SK-N-SH (cell line): ENCODE data around the gene STK39. TPM values are rescaled to one million over a fixed set of nuclear protein-coding genes. Genes with fewer than 3 reads are reported as not detected.

Experiments
- CTCF ChIA-PET: fragments of 300-600, 350-600 bp; formaldehyde crosslinking; extraction: SDS; loops from one replicate; lab custom pipeline; 2021; lab: Yijun Ruan, JAX
- POLR2A ChIA-PET: fragments of 350-600 bp; sonication (Branson Sonifier 250); formaldehyde crosslinking; extraction: SDS; loops from one replicate; lab custom pipeline; 2020; ENCODE audit warnings: antibody characterized with exemption, inconsistent platforms; lab: Yijun Ruan, JAX
- DNase-seq: peaks from one replicate; pipeline ENCODE4 v3.0.0; 2012
- H2AFZ ChIP-seq: fragments of 200-600 bp; sonication (generic); 2 replicates; pipeline ENCODE4 v1.8.1; 2016; ENCODE audit warnings: antibody characterized with exemption, mild to moderate bottlenecking, low read depth
- H3F3A ChIP-seq: fragments of 200-600 bp; sonication (generic); replicated peaks from 2 replicates; pipeline ENCODE3; 2016; ENCODE audit warnings: antibody characterized with exemption, mild to moderate bottlenecking; ENCODE audit not compliant: insufficient read depth
- H3K27ac ChIP-seq, 2 experiments: fragments of 200-500 bp in 1 of 2; fragments of 200-600 bp in 1 of 2; sonication (Bioruptor generic) in 1 of 2; sonication (generic), shearing (Covaris generic) in 1 of 2; 2 replicates each; pipeline versions ENCODE4 v1.5.1 to v1.6.1; 2014 to 2016; ENCODE audit warnings: low read depth in 2 of 2, inconsistent platforms in 1 of 2, low read length in 1 of 2, mild to moderate bottlenecking in 1 of 2, mixed read lengths in 1 of 2
- H3K27me3 ChIP-seq: fragments of 200-600 bp; sonication (generic), shearing (Covaris generic); 2 replicates; pipeline ENCODE4 v1.6.1; 2016; ENCODE audit warnings: mixed run types; ENCODE audit not compliant: insufficient read depth
- H3K36me3 ChIP-seq, 2 experiments: fragments of 200-500 bp in 1 of 2; fragments of 200-600 bp in 1 of 2; sonication (Bioruptor generic) in 1 of 2; sonication (generic) in 1 of 2; replicated peaks in 1 of 2; 2 replicates each; pipeline versions ENCODE3 to v1.5.1; 2014 to 2016; ENCODE audit warnings: low read length in 1 of 2, mild to moderate bottlenecking in 1 of 2; ENCODE audit not compliant: insufficient read depth in 2 of 2, control insufficient read depth in 1 of 2
- H3K4me1 ChIP-seq, 2 experiments: fragments of 200-500 bp in 1 of 2; fragments of 200-600 bp in 1 of 2; sonication (Bioruptor generic) in 1 of 2; sonication (generic), shearing (Covaris generic) in 1 of 2; 2 replicates each; pipeline versions ENCODE4 v1.5.1 to v1.6.1; 2014 to 2016; ENCODE audit warnings: low read depth in 1 of 2, low read length in 1 of 2, mixed run types in 1 of 2; ENCODE audit not compliant: insufficient read depth in 2 of 2, control insufficient read depth in 1 of 2
- H3K4me2 ChIP-seq: fragments of 200-600 bp; sonication (generic), shearing (Covaris generic); 2 replicates; pipeline ENCODE4 v1.6.1; 2017; ENCODE audit warnings: mixed run types
- H3K4me3 ChIP-seq, 2 experiments: fragments of 200-500 bp in 1 of 2; fragments of 200-600 bp in 1 of 2; sonication (Bioruptor generic) in 1 of 2; sonication (generic), shearing (Covaris generic) in 1 of 2; 2 replicates each; pipeline versions ENCODE4 v1.5.1 to v1.8.1; 2014 to 2016; ENCODE audit warnings: low read depth in 2 of 2, inconsistent platforms in 1 of 2, low read length in 1 of 2, mild to moderate bottlenecking in 1 of 2, mixed read lengths in 1 of 2, moderate library complexity in 1 of 2
- H3K79me2 ChIP-seq: fragments of 200-600 bp; sonication (generic); 2 replicates; pipeline ENCODE4 v1.8.1; 2017; ENCODE audit warnings: mild to moderate bottlenecking; ENCODE audit not compliant: insufficient read depth
- H3K9ac ChIP-seq: fragments of 200-600 bp; sonication (generic); 2 replicates; pipeline ENCODE4 v1.6.1; 2017; ENCODE audit warnings: mixed run types
- H3K9me2 ChIP-seq: fragments of 200-600 bp; sonication (generic); 2 replicates; pipeline ENCODE4 v1.6.1; 2017; ENCODE audit warnings: mixed run types
- H3K9me3 ChIP-seq: fragments of 200-600 bp; sonication (generic); 2 replicates; pipeline ENCODE4 v1.6.1; 2017; ENCODE audit warnings: mixed run types, mild to moderate bottlenecking, moderate library complexity
- H4K20me1 ChIP-seq: fragments of 200-600 bp; sonication (generic); 2 replicates; pipeline ENCODE4 v1.6.1; 2017; ENCODE audit warnings: mild to moderate bottlenecking, mixed run types; ENCODE audit not compliant: insufficient read depth
- ELF1 ChIP-seq: IDR thresholded peaks from 2 replicates; pipeline ENCODE4 v1.4.0; 2012
- EZH2phosphoT487 ChIP-seq: fragments of 200-600 bp; sonication (generic); IDR thresholded peaks from 2 replicates; pipeline ENCODE4 v1.6.1; 2017; ENCODE audit warnings: low read depth, mixed run types, mild to moderate bottlenecking, antibody characterized with exemption, moderate library complexity, borderline replicate concordance
- GATA2 ChIP-seq: sonication (generic); formaldehyde crosslinking; IDR thresholded peaks from 2 replicates; pipeline ENCODE4 v1.5.0; 2020; ENCODE audit warnings: mild to moderate bottlenecking, missing genetic modification reagents
- NFIC ChIP-seq: IDR thresholded peaks from 2 replicates; pipeline ENCODE4 v1.4.0; 2012; ENCODE audit warnings: borderline replicate concordance
- NRF1 ChIP-seq: IDR thresholded peaks from 2 replicates; pipeline ENCODE4 v1.6.1; 2012; ENCODE audit warnings: low read depth, mild to moderate bottlenecking, low read length
- TEAD4 ChIP-seq: IDR thresholded peaks from 2 replicates; pipeline ENCODE4 v1.4.0; 2012; ENCODE audit warnings: mild to moderate bottlenecking, borderline replicate concordance; ENCODE audit not compliant: insufficient read depth
- USF1 ChIP-seq: IDR thresholded peaks from 2 replicates; pipeline ENCODE4 v1.4.0; 2012; ENCODE audit warnings: low read depth, borderline replicate concordance
- ZBTB33 ChIP-seq: IDR thresholded peaks from 2 replicates; pipeline ENCODE4 v1.4.0; 2012; ENCODE audit warnings: low read depth, borderline replicate concordance
- WGBS: methylation state at CpG from one replicate; pipeline ENCODE4 v1.1.6; 2017; ENCODE audit warnings: low lambda C conversion rate; 5-methylcytosine and 5-hydroxymethylcytosine counted together
- polyA plus RNA-seq, 3 experiments: library from polyadenylated mRNA; depleted of rRNA; stranded (reverse); fragments of >200 nt; gene quantifications; 2 replicates each; pipeline ENCODE4 v1.2.3, GENCODE V29; 2012
- TF ChIP-seq, protein P1 (sequence below): fragments of 200-600 bp; sonication (generic); IDR thresholded peaks from 2 replicates; pipeline ENCODE4 v1.6.1; 2017; ENCODE audit warnings: antibody characterized with exemption, mild to moderate bottlenecking, moderate library complexity

The STK39 gene
- polyA plus RNA-seq, 1 of the 3 experiments (the other 2 are of a cell fraction): 9.6 TPM

DNA sequence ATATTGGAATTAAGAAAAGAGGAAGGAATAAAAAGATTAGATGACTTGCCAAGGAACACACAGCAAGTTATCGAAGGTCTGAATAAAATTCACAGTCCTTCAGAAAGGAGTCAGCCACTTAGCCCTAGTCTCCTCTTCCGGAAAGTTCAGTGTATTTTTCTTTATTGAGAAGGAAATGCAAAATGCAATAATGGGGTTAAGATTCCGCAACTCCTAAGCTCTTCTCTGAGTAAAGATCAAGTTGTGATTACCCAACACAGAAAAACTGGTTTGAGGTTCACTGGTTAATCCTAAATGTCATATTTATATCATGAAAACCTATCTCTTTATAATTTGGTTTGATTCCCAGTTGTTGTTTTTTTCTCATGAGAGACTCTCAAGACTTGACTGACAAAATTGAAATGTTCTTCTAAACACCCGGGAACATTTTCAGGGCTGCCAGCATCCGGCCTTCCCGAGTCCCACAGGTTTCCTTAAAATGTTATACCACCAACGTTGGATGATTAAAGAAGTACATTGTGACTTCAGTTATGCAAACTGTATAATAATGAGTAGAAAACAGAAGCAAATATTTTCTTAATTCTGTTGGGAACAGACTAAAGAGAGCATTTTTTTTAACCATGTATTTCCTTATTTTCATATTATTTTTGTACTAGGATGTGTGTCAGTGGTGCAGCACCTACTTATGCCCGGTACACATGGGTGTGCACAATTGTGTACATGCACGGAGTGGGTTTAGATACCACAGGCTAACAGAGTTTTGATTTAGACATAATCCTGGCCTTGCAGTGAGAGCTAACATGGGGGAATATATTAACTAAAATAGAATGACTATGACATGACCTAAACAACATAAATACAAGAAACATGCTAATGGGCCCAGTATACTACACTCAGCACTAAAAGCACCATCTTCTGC, 100.2 kb downstream of the STK39 start:
- H3K9ac ChIP-seq: no peak overlapping the region
- no peak overlapping the region for H2AFZ ChIP-seq
- no peaks in the 10 kb centered on the region for H4K20me1 ChIP-seq
- H3F3A ChIP-seq: no peaks in the 10 kb centered on the region
- DNase-seq: no peak
- H3K79me2 ChIP-seq: no peaks in the 10 kb centered on the region
- H3K27ac ChIP-seq: peak overlapping the region; percentile 29 to 92; a peak in 3 of 4 replicates
- no peaks in the 10 kb centered on the region for H3K9me2 ChIP-seq
- no peaks in the 10 kb centered on the region for H3K9me3 ChIP-seq
- TF ChIP-seq USF1: no peak
- no peak for TF ChIP-seq TEAD4
- TF ChIP-seq ELF1: no peak
- TF ChIP-seq EZH2phosphoT487: no peak
- TF ChIP-seq, protein P1, sequence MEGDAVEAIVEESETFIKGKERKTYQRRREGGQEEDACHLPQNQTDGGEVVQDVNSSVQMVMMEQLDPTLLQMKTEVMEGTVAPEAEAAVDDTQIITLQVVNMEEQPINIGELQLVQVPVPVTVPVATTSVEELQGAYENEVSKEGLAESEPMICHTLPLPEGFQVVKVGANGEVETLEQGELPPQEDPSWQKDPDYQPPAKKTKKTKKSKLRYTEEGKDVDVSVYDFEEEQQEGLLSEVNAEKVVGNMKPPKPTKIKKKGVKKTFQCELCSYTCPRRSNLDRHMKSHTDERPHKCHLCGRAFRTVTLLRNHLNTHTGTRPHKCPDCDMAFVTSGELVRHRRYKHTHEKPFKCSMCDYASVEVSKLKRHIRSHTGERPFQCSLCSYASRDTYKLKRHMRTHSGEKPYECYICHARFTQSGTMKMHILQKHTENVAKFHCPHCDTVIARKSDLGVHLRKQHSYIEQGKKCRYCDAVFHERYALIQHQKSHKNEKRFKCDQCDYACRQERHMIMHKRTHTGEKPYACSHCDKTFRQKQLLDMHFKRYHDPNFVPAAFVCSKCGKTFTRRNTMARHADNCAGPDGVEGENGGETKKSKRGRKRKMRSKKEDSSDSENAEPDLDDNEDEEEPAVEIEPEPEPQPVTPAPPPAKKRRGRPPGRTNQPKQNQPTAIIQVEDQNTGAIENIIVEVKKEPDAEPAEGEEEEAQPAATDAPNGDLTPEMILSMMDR: no peak
- TF ChIP-seq NFIC: no peak
- no peak for TF ChIP-seq GATA2 (CRISPR knock-in tag)
- TF ChIP-seq ZBTB33: no peak
- TF ChIP-seq NRF1: no peak
- ChIA-PET POLR2A (no interaction called here), CTCF (interaction anchor here (0.6 to 2.8 kb wide), 6 partner anchors 9 to 28 kb away, joined by 3 to 10 read pairs (median 5); no protein-coding TSS in a partner anchor)
- peaks cover 0 to 25% of the 10 kb centered on the region in 2 experiments; a peak in 3 of 4 replicates for H3K4me1 ChIP-seq
- no peaks in the 10 kb centered on the region for H3K27me3 ChIP-seq
- H3K4me2 ChIP-seq: no peak overlapping the region
- H3K36me3 ChIP-seq: peaks cover 2 to 10% of the 10 kb centered on the region in 2 experiments
- H3K4me3 ChIP-seq: no peak overlapping the region
- 76% methylated on average over 9 of the region's 9 CpGs for WGBS
